ENCODE measurements around the gene SEC11A. TPM values are rescaled to one million over a fixed set of nuclear protein-coding genes. Genes with fewer than 3 reads are reported as not detected.
"Not testable (repeated sequence)": the region's sequence is repeated elsewhere in the genome, so short reads cannot be mapped to it uniquely, and the experiment has no call there.

Gene SEC11A
- polyA plus RNA-seq, 3 donors, result 111 to 166 (median 154) TPM

- TF ChIP-seq, protein P1, sequence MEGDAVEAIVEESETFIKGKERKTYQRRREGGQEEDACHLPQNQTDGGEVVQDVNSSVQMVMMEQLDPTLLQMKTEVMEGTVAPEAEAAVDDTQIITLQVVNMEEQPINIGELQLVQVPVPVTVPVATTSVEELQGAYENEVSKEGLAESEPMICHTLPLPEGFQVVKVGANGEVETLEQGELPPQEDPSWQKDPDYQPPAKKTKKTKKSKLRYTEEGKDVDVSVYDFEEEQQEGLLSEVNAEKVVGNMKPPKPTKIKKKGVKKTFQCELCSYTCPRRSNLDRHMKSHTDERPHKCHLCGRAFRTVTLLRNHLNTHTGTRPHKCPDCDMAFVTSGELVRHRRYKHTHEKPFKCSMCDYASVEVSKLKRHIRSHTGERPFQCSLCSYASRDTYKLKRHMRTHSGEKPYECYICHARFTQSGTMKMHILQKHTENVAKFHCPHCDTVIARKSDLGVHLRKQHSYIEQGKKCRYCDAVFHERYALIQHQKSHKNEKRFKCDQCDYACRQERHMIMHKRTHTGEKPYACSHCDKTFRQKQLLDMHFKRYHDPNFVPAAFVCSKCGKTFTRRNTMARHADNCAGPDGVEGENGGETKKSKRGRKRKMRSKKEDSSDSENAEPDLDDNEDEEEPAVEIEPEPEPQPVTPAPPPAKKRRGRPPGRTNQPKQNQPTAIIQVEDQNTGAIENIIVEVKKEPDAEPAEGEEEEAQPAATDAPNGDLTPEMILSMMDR (IDR thresholded peaks at IDR 0.05), result no peak
- Mint-ChIP-seq H3K4me3 (no peak overlapping the region), H3K4me1 (peaks cover 55% of the 10 kb centered on the region), H3K27me3 (ENCODE audit: low read depth in 3 of 3) (no peaks in the 10 kb centered on the region), H3K27ac (peak overlapping the region; percentile 12 to 72 (median 35)), H3K36me3 (peaks cover 12 to 24% of the 10 kb centered on the region in 2 donors), H3K9me3 (no peaks in the 10 kb centered on the region)
- Histone ChIP-seq H3K27me3 (ENCODE audit: control insufficient read depth in 2 of 2, insufficient read depth in 2 of 2, low read length in 2 of 2) (no peaks in the 10 kb centered on the region), H3K9ac (ENCODE audit: insufficient read depth, low read length, poor library complexity, severe bottlenecking) (no peak overlapping the region), H4K20me1 (ENCODE audit: insufficient read depth, low read length) (peaks cover 90% of the 10 kb centered on the region), H3K4me1 (ENCODE audit: control insufficient read depth in 1 of 2, insufficient read depth in 2 of 2, low read length in 2 of 2) (peaks cover 32 to 39% of the 10 kb centered on the region in 2 donors), H3K27ac (ENCODE audit: low read depth in 1 of 2, low read length in 2 of 2) (peak overlapping the region in 1 of 2 donors; percentile 55), H3K79me2 (ENCODE audit: insufficient read depth, low read length) (peaks cover 92% of the 10 kb centered on the region), H2AFZ (ENCODE audit: insufficient read depth, low read depth, low read length, poor library complexity, severe bottlenecking) (no peak overlapping the region), H3K4me3 (replicated peaks in 1 of 3; ENCODE audit: low read depth in 2 of 3, low read length in 3 of 3) (no peak overlapping the region), H3K36me3 (replicated peaks in 1 of 2; ENCODE audit: control insufficient read depth in 1 of 2, insufficient read depth in 2 of 2, low read length in 2 of 2) (peaks cover 0 to 7% of the 10 kb centered on the region in 2 donors), H3K4me2 (replicated peaks; ENCODE audit: extremely low read depth, low read length, poor library complexity, severe bottlenecking) (no peak overlapping the region), H3K9me3 (replicated peaks in 1 of 2; ENCODE audit: control insufficient read depth in 1 of 2, insufficient read depth in 1 of 2, low read length in 2 of 2) (no peaks in the 10 kb centered on the region)
- WGBS (ENCODE audit: insufficient coverage), result no CpG with 5 or more reads among the region's 3 CpGs
- no peak for DNase-seq
- intact Hi-C loops (cut with micrococcal nuclease), result no loop called here
These were observed 36.8 kb upstream of the SEC11A start for GRCh38 chr15:84752700-84753099.

GRCh38 chr15:84752195-84752594 lies 36.3 kb upstream of the SEC11A start:
- Histone ChIP-seq H3K4me1 (ENCODE audit: control insufficient read depth in 1 of 2, insufficient read depth in 2 of 2, low read length in 2 of 2) (peaks cover 37 to 40% of the 10 kb centered on the region in 2 donors), H3K9ac (ENCODE audit: insufficient read depth, low read length, poor library complexity, severe bottlenecking) (no peak overlapping the region), H3K36me3 (replicated peaks in 1 of 2; ENCODE audit: control insufficient read depth in 1 of 2, insufficient read depth in 2 of 2, low read length in 2 of 2) (peaks cover 0 to 7% of the 10 kb centered on the region in 2 donors), H4K20me1 (ENCODE audit: insufficient read depth, low read length) (peaks cover 85% of the 10 kb centered on the region), H3K4me2 (replicated peaks; ENCODE audit: extremely low read depth, low read length, poor library complexity, severe bottlenecking) (no peak overlapping the region), H2AFZ (ENCODE audit: insufficient read depth, low read depth, low read length, poor library complexity, severe bottlenecking) (no peak overlapping the region), H3K9me3 (replicated peaks in 1 of 2; ENCODE audit: control insufficient read depth in 1 of 2, insufficient read depth in 1 of 2, low read length in 2 of 2) (no peaks in the 10 kb centered on the region), H3K79me2 (ENCODE audit: insufficient read depth, low read length) (peaks cover 92% of the 10 kb centered on the region), H3K4me3 (replicated peaks in 1 of 3; ENCODE audit: low read depth in 2 of 3, low read length in 3 of 3) (no peak overlapping the region), H3K27me3 (ENCODE audit: control insufficient read depth in 2 of 2, insufficient read depth in 2 of 2, low read length in 2 of 2) (no peaks in the 10 kb centered on the region), H3K27ac (ENCODE audit: low read depth in 1 of 2, low read length in 2 of 2) (peak overlapping the region in 1 of 2 donors; percentile 55)
- Mint-ChIP-seq H3K27me3 (ENCODE audit: low read depth in 3 of 3) (no peaks in the 10 kb centered on the region), H3K4me1 (peaks cover 59% of the 10 kb centered on the region), H3K4me3 (no peak overlapping the region), H3K27ac (peak overlapping the region in 5 of 7 donors; percentile 22 to 72 (median 35)), H3K9me3 (no peaks in the 10 kb centered on the region), H3K36me3 (peaks cover 12 to 22% of the 10 kb centered on the region in 2 donors)
- DNase-seq, result no peak
- WGBS (ENCODE audit: insufficient coverage), result 100% methylated on average over 1 of the region's 1 CpG
- TF ChIP-seq, protein P1 (IDR thresholded peaks at IDR 0.05), result no peak
- intact Hi-C loops (cut with micrococcal nuclease), result no loop called here

DNA sequence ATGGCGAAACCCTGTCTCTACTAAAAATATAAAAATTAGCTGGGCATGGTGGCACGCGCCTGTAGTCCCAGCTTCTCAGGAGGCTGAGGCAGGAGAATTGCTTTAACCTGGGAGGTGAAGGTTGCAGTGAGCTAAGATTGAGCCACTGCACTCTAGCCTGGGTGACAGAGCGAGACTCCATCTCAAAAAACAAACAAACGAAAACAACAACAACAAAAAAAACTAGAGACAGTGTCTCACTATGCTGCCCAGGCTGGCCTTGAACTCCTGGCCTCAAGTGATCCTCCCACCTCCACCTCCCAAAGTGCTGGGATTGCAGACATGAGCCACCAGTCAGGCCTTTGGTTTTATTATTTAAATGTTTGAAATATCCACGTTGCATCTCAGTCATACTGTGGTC lies 35.8 kb upstream of the SEC11A start:
- Histone ChIP-seq H4K20me1 (ENCODE audit: insufficient read depth, low read length) (peaks cover 80% of the 10 kb centered on the region), H3K27ac (ENCODE audit: low read depth in 1 of 2, low read length in 2 of 2) (peak overlapping the region in 1 of 2 donors; percentile 55), H3K79me2 (ENCODE audit: insufficient read depth, low read length) (peaks cover 92% of the 10 kb centered on the region), H3K4me1 (ENCODE audit: control insufficient read depth in 1 of 2, insufficient read depth in 2 of 2, low read length in 2 of 2) (peaks cover 42 to 45% of the 10 kb centered on the region in 2 donors)
- Mint-ChIP-seq H3K4me1 (peaks cover 60% of the 10 kb centered on the region), H3K27ac (peak overlapping the region in 2 of 7 donors; percentile 32 to 35), H3K36me3 (peaks cover 10 to 19% of the 10 kb centered on the region in 2 donors)
- H3K9me3 ChIP-seq (replicated peaks in 1 of 2; ENCODE audit: control insufficient read depth in 1 of 2, insufficient read depth in 1 of 2, low read length in 2 of 2); H3K36me3 ChIP-seq (replicated peaks in 1 of 2; ENCODE audit: control insufficient read depth in 1 of 2, insufficient read depth in 2 of 2, low read length in 2 of 2); intact Hi-C loops (cut with micrococcal nuclease); H3K9me3 Mint-ChIP-seq; H3K9ac ChIP-seq (ENCODE audit: insufficient read depth, low read length, poor library complexity, severe bottlenecking); H3K4me3 ChIP-seq (replicated peaks in 1 of 3; ENCODE audit: low read depth in 2 of 3, low read length in 3 of 3); DNase-seq; H3K4me2 ChIP-seq (replicated peaks; ENCODE audit: extremely low read depth, low read length, poor library complexity, severe bottlenecking); H3K4me3 Mint-ChIP-seq; H3K27me3 ChIP-seq (ENCODE audit: control insufficient read depth in 2 of 2, insufficient read depth in 2 of 2, low read length in 2 of 2); H3K27me3 Mint-ChIP-seq (ENCODE audit: low read depth in 3 of 3); H2AFZ ChIP-seq (ENCODE audit: insufficient read depth, low read depth, low read length, poor library complexity, severe bottlenecking): not testable (repeated sequence)
- WGBS (ENCODE audit: insufficient coverage), result no CpG with 5 or more reads among the region's 6 CpGs

All from CD14-positive monocyte (primary cell).